ENCODE measurements around the gene RUNX1. TPM values are rescaled to one million over a fixed set of nuclear protein-coding genes. Genes with fewer than 3 reads are reported as not detected.

The RUNX1 gene
- total and polyA plus RNA-seq, 2 experiments from 2014 or later, result 0.12 TPM; not detected in 1

- no peak overlapping the region for H3K4me3 ChIP-seq
- H3K27ac ChIP-seq, result no peak overlapping the region
- DNase-seq (ENCODE audit: low read depth in 1 of 2, low spot score in 1 of 2), result peak in 1 of 2 donors; percentile 67
- peaks cover 21% of the 10 kb centered on the region for H3K27me3 ChIP-seq
- no peaks in the 10 kb centered on the region for H3K9me3 ChIP-seq (ENCODE audit: low read depth)
- H3K36me3 ChIP-seq, result no peaks in the 10 kb centered on the region
- H3K4me1 ChIP-seq (ENCODE audit: low read depth), result no peaks in the 10 kb centered on the region
- no peak for TF ChIP-seq CTCF (IDR thresholded peaks at IDR 0.05; ENCODE audit: low read depth, low read length)
These were observed 253.4 kb downstream of the RUNX1 start for GRCh38 chr21:34795548-34796180.

- Histone ChIP-seq H3K27me3 (peaks cover 16% of the 10 kb centered on the region), H3K4me3 (no peak overlapping the region), H3K4me1 (ENCODE audit: low read depth) (no peaks in the 10 kb centered on the region), H3K27ac (no peak overlapping the region), H3K9me3 (ENCODE audit: low read depth) (no peaks in the 10 kb centered on the region), H3K36me3 (no peaks in the 10 kb centered on the region)
- peak in 1 of 2 donors; percentile 51 for DNase-seq (ENCODE audit: low read depth in 1 of 2, low spot score in 1 of 2)
- TF ChIP-seq CTCF (IDR thresholded peaks at IDR 0.05; ENCODE audit: low read depth, low read length), result no peak
These were observed 253.9 kb downstream of the RUNX1 start for GRCh38 chr21:34795175-34795547.

- Histone ChIP-seq H3K27me3 (peaks cover 12% of the 10 kb centered on the region), H3K4me1 (ENCODE audit: low read depth) (no peaks in the 10 kb centered on the region), H3K9me3 (ENCODE audit: low read depth) (no peaks in the 10 kb centered on the region), H3K36me3 (no peaks in the 10 kb centered on the region), H3K4me3 (no peak overlapping the region), H3K27ac (no peak overlapping the region)
- DNase-seq (ENCODE audit: low read depth in 1 of 2, low spot score in 1 of 2), result no peak
- TF ChIP-seq CTCF (IDR thresholded peaks at IDR 0.05; ENCODE audit: low read depth, low read length), result no peak
These were observed 254.4 kb downstream of the RUNX1 start for GRCh38 chr21:34794686-34795085.

GRCh38 chr21:34793471-34793870, 255.6 kb downstream of the RUNX1 start:
- Histone ChIP-seq H3K27me3 (peaks cover 6% of the 10 kb centered on the region), H3K4me3 (no peak overlapping the region), H3K4me1 (ENCODE audit: low read depth) (no peaks in the 10 kb centered on the region), H3K36me3 (no peaks in the 10 kb centered on the region), H3K9me3 (ENCODE audit: low read depth) (no peaks in the 10 kb centered on the region), H3K27ac (no peak overlapping the region)
- no peak for DNase-seq (ENCODE audit: low read depth in 1 of 2, low spot score in 1 of 2)
- no peak for TF ChIP-seq CTCF (IDR thresholded peaks at IDR 0.05; ENCODE audit: low read depth, low read length)

- Histone ChIP-seq H3K4me1 (ENCODE audit: low read depth) (no peaks in the 10 kb centered on the region), H3K4me3 (no peak overlapping the region), H3K36me3 (no peaks in the 10 kb centered on the region), H3K9me3 (ENCODE audit: low read depth) (no peaks in the 10 kb centered on the region), H3K27me3 (no peaks in the 10 kb centered on the region), H3K27ac (no peak overlapping the region)
- DNase-seq (ENCODE audit: low read depth in 1 of 2, low spot score in 1 of 2), result no peak
- TF ChIP-seq CTCF (IDR thresholded peaks at IDR 0.05; ENCODE audit: low read depth, low read length), result no peak
These were observed 256.5 kb downstream of the RUNX1 start for GRCh38 chr21:34792504-34793089.

All from cardiac muscle cell (in vitro differentiated cells and primary cell).